NB4 (cell line): ENCODE results near the gene NMT1.

Source experiments
- DNase-seq: peaks from one replicate; pipeline ENCODE4 v3.0.0; 2010; ENCODE audit warnings: low read depth
- H3K4me3 ChIP-seq: one replicate; pipeline ENCODE4 v1.5.1; 2011; ENCODE audit warnings: mild to moderate bottlenecking, low read depth, low read length, moderate library complexity
- MYC ChIP-seq: IDR thresholded peaks from 2 replicates; pipeline ENCODE4 v1.6.1; 2011; ENCODE audit warnings: low read depth, low read length
- POLR2A ChIP-seq: IDR thresholded peaks from 2 replicates; pipeline ENCODE4 v1.6.1; 2011; ENCODE audit warnings: mild to moderate bottlenecking; ENCODE audit not compliant: insufficient read length; ENCODE audit errors: extremely low read depth
- TF ChIP-seq, protein P1 (sequence below): IDR thresholded peaks from one replicate; pipeline ENCODE4 v1.5.1; 2012; ENCODE audit warnings: low read depth, low read length
- TF ChIP-seq, protein P2 (sequence below): IDR thresholded peaks from 2 replicates; pipeline ENCODE4 v1.6.1; 2011; ENCODE audit warnings: low read depth, low read length

Gene NMT1

GRCh38 chr17:45096141-45096540, 35.0 kb downstream of the NMT1 start:
- H3K4me3 ChIP-seq: no peak overlapping the region
- TF ChIP-seq POLR2A (no peak), MYC (no peak)
- TF ChIP-seq, protein P1, sequence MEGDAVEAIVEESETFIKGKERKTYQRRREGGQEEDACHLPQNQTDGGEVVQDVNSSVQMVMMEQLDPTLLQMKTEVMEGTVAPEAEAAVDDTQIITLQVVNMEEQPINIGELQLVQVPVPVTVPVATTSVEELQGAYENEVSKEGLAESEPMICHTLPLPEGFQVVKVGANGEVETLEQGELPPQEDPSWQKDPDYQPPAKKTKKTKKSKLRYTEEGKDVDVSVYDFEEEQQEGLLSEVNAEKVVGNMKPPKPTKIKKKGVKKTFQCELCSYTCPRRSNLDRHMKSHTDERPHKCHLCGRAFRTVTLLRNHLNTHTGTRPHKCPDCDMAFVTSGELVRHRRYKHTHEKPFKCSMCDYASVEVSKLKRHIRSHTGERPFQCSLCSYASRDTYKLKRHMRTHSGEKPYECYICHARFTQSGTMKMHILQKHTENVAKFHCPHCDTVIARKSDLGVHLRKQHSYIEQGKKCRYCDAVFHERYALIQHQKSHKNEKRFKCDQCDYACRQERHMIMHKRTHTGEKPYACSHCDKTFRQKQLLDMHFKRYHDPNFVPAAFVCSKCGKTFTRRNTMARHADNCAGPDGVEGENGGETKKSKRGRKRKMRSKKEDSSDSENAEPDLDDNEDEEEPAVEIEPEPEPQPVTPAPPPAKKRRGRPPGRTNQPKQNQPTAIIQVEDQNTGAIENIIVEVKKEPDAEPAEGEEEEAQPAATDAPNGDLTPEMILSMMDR: peak; percentile 66
- TF ChIP-seq, protein P2, sequence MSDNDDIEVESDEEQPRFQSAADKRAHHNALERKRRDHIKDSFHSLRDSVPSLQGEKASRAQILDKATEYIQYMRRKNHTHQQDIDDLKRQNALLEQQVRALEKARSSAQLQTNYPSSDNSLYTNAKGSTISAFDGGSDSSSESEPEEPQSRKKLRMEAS: no peak
- peak; percentile 62 for DNase-seq

DNA sequence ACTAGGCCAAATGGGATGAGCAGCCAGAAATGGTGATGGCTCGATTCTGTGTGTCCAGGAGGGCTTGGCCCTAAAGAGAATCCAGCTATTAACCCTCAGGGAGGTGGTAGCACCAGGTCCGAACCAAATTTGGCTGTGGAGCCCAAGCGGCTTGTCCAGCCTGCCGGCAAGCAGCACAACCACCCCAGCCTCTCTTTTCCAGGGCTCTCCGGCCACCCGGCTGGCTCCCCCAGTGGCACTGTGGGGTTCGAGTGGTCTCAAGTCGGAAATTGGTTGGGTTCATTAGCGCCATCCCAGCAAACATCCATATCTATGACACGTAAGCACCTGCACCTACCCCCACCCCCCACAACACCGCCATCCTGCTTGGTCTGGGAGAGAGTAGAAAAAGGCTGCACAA, 35.8 kb downstream of the NMT1 start:
- no peak for DNase-seq
- no peak for TF ChIP-seq MYC
- TF ChIP-seq, protein P2: no peak
- TF ChIP-seq POLR2A: no peak
- TF ChIP-seq, protein P1: no peak
- H3K4me3 ChIP-seq: no peak overlapping the region

DNA sequence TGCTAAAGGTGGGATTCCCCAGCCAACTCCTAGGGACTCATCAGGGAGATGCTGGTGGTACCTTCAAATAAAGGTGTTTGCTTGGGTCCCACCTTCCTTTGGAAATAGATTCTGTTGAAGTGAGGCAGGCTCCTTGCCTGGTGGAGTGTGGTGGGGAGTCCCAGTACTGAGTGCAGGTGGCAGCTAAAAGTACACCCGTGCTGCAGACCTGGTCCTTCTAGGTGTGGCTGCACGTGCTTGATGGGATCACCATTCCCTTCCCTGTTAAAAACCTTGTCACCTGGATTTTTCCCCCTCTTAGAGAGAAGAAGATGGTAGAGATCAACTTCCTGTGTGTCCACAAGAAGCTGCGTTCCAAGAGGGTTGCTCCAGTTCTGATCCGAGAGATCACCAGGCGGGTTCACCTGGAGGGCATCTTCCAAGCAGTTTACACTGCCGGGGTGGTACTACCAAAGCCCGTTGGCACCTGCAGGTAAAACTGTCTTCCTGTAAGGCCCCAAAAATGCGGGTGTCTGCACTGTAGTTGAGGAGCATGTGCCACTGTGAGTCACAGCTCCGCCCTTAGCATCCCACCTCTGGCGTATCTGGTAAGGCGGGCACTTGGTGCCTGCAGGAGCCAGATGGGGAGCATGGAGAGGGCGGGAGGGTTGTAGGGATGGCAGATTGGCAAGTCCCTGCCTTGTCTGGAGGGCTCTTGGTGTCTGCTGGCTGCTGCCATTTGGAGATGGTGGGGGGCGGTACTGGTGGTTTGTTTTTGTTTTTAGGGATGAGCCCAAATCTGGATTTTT, 37.2 kb downstream of the NMT1 start:
- no peak overlapping the region for H3K4me3 ChIP-seq
- DNase-seq: no peak
- TF ChIP-seq MYC (no peak), POLR2A (no peak)
- TF ChIP-seq, protein P1: no peak
- TF ChIP-seq, protein P2: no peak

GRCh38 chr17:45098869-45099616, 37.9 kb downstream of the NMT1 start:
- H3K4me3 ChIP-seq: no peak overlapping the region
- TF ChIP-seq, protein P1: peak; percentile 90
- TF ChIP-seq, protein P2: no peak
- DNase-seq: peak; percentile 74

DNA sequence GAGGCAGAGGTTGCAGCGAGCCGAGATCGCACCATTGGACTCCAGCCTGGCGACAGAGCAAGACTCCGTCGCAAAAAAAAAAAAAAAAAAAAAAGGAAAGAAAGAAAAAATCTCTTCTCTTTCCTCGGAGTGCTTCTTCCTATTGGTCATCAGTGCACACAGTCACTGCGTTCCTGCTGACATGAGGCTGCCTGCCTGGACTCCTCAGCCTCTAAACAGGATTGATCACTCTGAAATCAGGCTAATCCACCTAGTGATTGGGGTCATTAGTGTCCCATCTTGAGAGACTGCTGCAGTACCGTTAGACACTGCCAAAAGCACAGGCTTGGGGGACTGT, 40.4 kb downstream of the NMT1 start:
- no peak for DNase-seq
- TF ChIP-seq, protein P1: no peak
- TF ChIP-seq, protein P2: no peak
- TF ChIP-seq POLR2A: no peak
- H3K4me3 ChIP-seq: no peak overlapping the region
